A549 (cell line): ENCODE measurements around the gene CNDP1. TPM values are rescaled to one million over a fixed set of nuclear protein-coding genes. Genes with fewer than 3 reads are reported as not detected.

Experiments
- ATAC-seq, 2 experiments: fragments of 200-7000 bp in 1 of 2; fragments of >200 bp in 1 of 2; cut with Nextera tagmentation in 1 of 2; cut with Tn5 transposase in 1 of 2; 3 replicates each; pipeline versions ENCODE4 v1.8.0 to v1.9.1; 2018 to 2020; ENCODE audit warnings: mild to moderate bottlenecking in 1 of 2, moderate library complexity in 1 of 2
- CTCF ChIA-PET: fragments of 300-600 bp; sonication (Branson Sonifier 250); formaldehyde crosslinking; extraction: SDS; loops from one replicate; lab custom pipeline; 2021; ENCODE audit warnings: antibody characterized with exemption, inconsistent platforms; lab: Yijun Ruan, JAX
- POLR2A ChIA-PET: fragments of 350-600 bp; formaldehyde crosslinking; extraction: SDS; loops from one replicate; lab custom pipeline; 2021; ENCODE audit warnings: antibody characterized with exemption, inconsistent platforms; lab: Yijun Ruan, JAX
- DNase-seq, 2 experiments: peaks; one replicate each; pipeline versions ENCODE4 v3.0.0 to v3.0.0-alpha.2; 2011 to 2016; ENCODE audit warnings: low read depth in 1 of 2, low spot score in 1 of 2
- FAIRE-seq: peaks from 2 replicates; lab custom pipeline; 2011; peaks lifted over from hg19 to GRCh38; lab: Jason Lieb, UNC
- H3K27ac ChIP-seq, 2 experiments: fragments of >200 bp; sonication (Bioruptor Twin); formaldehyde crosslinking; 3 replicates each; pipeline ENCODE4 v1.5.1; 2016 to 2017
- H3K4me1 ChIP-seq: fragments of >200 bp; sonication (Bioruptor Twin); formaldehyde crosslinking; 3 replicates; pipeline ENCODE4 v1.6.1; 2016
- H3K4me2 ChIP-seq: fragments of >200 bp; sonication (Bioruptor Twin); formaldehyde crosslinking; 3 replicates; pipeline ENCODE4 v1.6.1; 2016
- H3K4me3 ChIP-seq: fragments of >200 bp; sonication (Bioruptor Twin); formaldehyde crosslinking; 3 replicates; pipeline ENCODE4 v1.5.1; 2016
- H3K9me3 ChIP-seq: fragments of >200 bp; sonication (Bioruptor Twin); formaldehyde crosslinking; 3 replicates; pipeline ENCODE4 v1.6.1; 2016
- BHLHE40 ChIP-seq: IDR thresholded peaks from 2 replicates; pipeline ENCODE4 v1.6.1; 2012; ENCODE audit warnings: low read depth, low read length, inconsistent platforms
- CBX2 ChIP-seq: fragments of 200-600 bp; sonication (generic); IDR thresholded peaks from 2 replicates; pipeline ENCODE4 v1.6.1; 2016; ENCODE audit warnings: low read depth, mild to moderate bottlenecking, borderline replicate concordance
- CBX8 ChIP-seq: fragments of 200-600 bp; sonication (generic); IDR thresholded peaks from 2 replicates; pipeline ENCODE4 v1.6.1; 2016
- CEBPB ChIP-seq, 2 experiments: fragments of >200 bp in 1 of 2; sonication (Bioruptor Twin) in 1 of 2; formaldehyde crosslinking in 1 of 2; IDR thresholded peaks; 2 replicates each; pipeline ENCODE4 v1.6.1; 2012 to 2016
- CHD2 ChIP-seq: fragments of 150-350 bp; IDR thresholded peaks from 2 replicates; pipeline ENCODE4 v1.6.1; 2014; ENCODE audit warnings: low read length; ENCODE audit not compliant: partially characterized antibody
- E2F6 ChIP-seq: IDR thresholded peaks from 2 replicates; pipeline ENCODE4 v1.6.1; 2012; ENCODE audit warnings: low read depth, borderline replicate concordance
- EHMT2 ChIP-seq: fragments of 200-600 bp; sonication (generic); IDR thresholded peaks from 2 replicates; pipeline ENCODE4 v1.6.1; 2016; ENCODE audit warnings: antibody characterized with exemption, low read depth, mild to moderate bottlenecking, moderate library complexity
- FOXS1 ChIP-seq: fragments of 250-450 bp; sonication (Bioruptor Pico); IDR thresholded peaks from 2 replicates; pipeline ENCODE4 v1.5.0; 2020; ENCODE audit warnings: mild to moderate bottlenecking, moderate library complexity
- GATA3 ChIP-seq: IDR thresholded peaks from 2 replicates; pipeline ENCODE4 v1.6.1; 2012; ENCODE audit warnings: borderline replicate concordance
- HDAC2 ChIP-seq: fragments of 200-600 bp; sonication (generic); IDR thresholded peaks from 2 replicates; pipeline ENCODE4 v1.6.1; 2016
- HOXA7 ChIP-seq: fragments of 250-450 bp; sonication (Bioruptor Pico); IDR thresholded peaks from 2 replicates; pipeline ENCODE4 v1.5.0; 2020; ENCODE audit warnings: mild to moderate bottlenecking, moderate library complexity
- HOXB13 ChIP-seq: fragments of 250-450 bp; sonication (Bioruptor Pico); IDR thresholded peaks from 2 replicates; pipeline ENCODE4 v1.5.0; 2020; ENCODE audit warnings: low read depth, mild to moderate bottlenecking, moderate library complexity
- JUNB ChIP-seq: fragments of >200 bp; sonication (Bioruptor Twin); formaldehyde crosslinking; IDR thresholded peaks from 2 replicates; pipeline ENCODE4 v1.6.1; 2016
- KDM1A ChIP-seq: fragments of 200-600 bp; sonication (generic); IDR thresholded peaks from 2 replicates; pipeline ENCODE4 v1.6.1; 2016; ENCODE audit warnings: low read depth, mild to moderate bottlenecking
- MAFK ChIP-seq: fragments of 450-650 bp; IDR thresholded peaks from 2 replicates; pipeline ENCODE4 v1.6.1; 2014; ENCODE audit not compliant: partially characterized antibody
- MAX ChIP-seq: IDR thresholded peaks from 2 replicates; pipeline ENCODE4 v1.6.1; 2012
- MYC ChIP-seq: IDR thresholded peaks from 2 replicates; pipeline ENCODE4 v1.6.1; 2012; ENCODE audit warnings: mild to moderate bottlenecking, inconsistent platforms, low read length, improper control_type of control experiment, borderline replicate concordance
- NPAS2 ChIP-seq: fragments of 250-450 bp; sonication (Bioruptor Pico); IDR thresholded peaks from 2 replicates; pipeline ENCODE4 v1.8.0; 2022; ENCODE audit warnings: mild to moderate bottlenecking, moderate library complexity, borderline replicate concordance
- POLR2A ChIP-seq: IDR thresholded peaks from 2 replicates; pipeline ENCODE4 v1.6.1; 2012; ENCODE audit warnings: mild to moderate bottlenecking, low read length
- RCOR1 ChIP-seq: fragments of 150-350 bp; IDR thresholded peaks from 2 replicates; pipeline ENCODE4 v1.6.1; 2014; ENCODE audit warnings: antibody characterized with exemption, low read length, low read depth
- RFX5 ChIP-seq: fragments of 450-650 bp; IDR thresholded peaks from 2 replicates; pipeline ENCODE4 v1.7.1; 2014; ENCODE audit warnings: antibody characterized with exemption, mild to moderate bottlenecking, moderate library complexity
- RNF2 ChIP-seq: fragments of 200-600 bp; sonication (generic); IDR thresholded peaks from 2 replicates; pipeline ENCODE4 v1.6.1; 2016; ENCODE audit warnings: low read depth, mild to moderate bottlenecking, antibody characterized with exemption, moderate library complexity, borderline replicate concordance
- ZC3H11A ChIP-seq: fragments of 450-650 bp; IDR thresholded peaks from 2 replicates; pipeline ENCODE4 v1.6.1; 2014; ENCODE audit warnings: antibody characterized with exemption, mild to moderate bottlenecking
- ZFP36 ChIP-seq: fragments of 450-650 bp; IDR thresholded peaks from 2 replicates; pipeline ENCODE4 v1.6.1; 2014; ENCODE audit warnings: borderline replicate concordance; ENCODE audit not compliant: partially characterized antibody
- ZNF302 ChIP-seq: fragments of 250-450 bp; sonication (Bioruptor Pico); IDR thresholded peaks from 2 replicates; pipeline ENCODE4 v1.9.0; 2021; ENCODE audit warnings: inconsistent platforms, mild to moderate bottlenecking, moderate library complexity
- ZSCAN20 ChIP-seq: fragments of 250-450 bp; sonication (Bioruptor Pico); IDR thresholded peaks from 2 replicates; pipeline ENCODE4 v1.8.0; 2022; ENCODE audit warnings: mild to moderate bottlenecking, moderate library complexity
- WGBS: methylation state at CpG from one replicate; pipeline ENCODE4 v1.1.6; 2017; ENCODE audit errors: missing lambda C conversion rate; 5-methylcytosine and 5-hydroxymethylcytosine counted together
- polyA plus RNA-seq, 4 experiments: library from polyadenylated mRNA; depleted of rRNA in 3 of 4; stranded (reverse); fragments of >200 nt; fragmentation: RNase III in 1 of 4; extraction: RNeasy Plus Mini Kit Qiagen cat#74134 plus additional on column Dnase treatment in 1 of 4; gene quantifications; 2 replicates in 3 of 4; 3 replicates in 1 of 4; pipeline ENCODE4 v1.2.3, GENCODE V29; 2011 to 2017
- TF ChIP-seq, protein P1 (sequence below): fragments of 150-350 bp; IDR thresholded peaks from 2 replicates; pipeline ENCODE4 v1.6.1; 2014; ENCODE audit warnings: low read depth, mild to moderate bottlenecking, low read length
- TF ChIP-seq, protein P2 (sequence below): IDR thresholded peaks from 2 replicates; pipeline ENCODE4 v1.6.1; 2012
- TF ChIP-seq, protein P3 (sequence below): fragments of 450-650 bp; IDR thresholded peaks from 2 replicates; pipeline ENCODE4 v1.6.1; 2014; ENCODE audit warnings: antibody characterized with exemption

Gene CNDP1
- polyA plus RNA-seq, 2 of the 4 experiments (the other 2 are of a cell fraction) = 0.16 TPM; not detected in 1

DNA sequence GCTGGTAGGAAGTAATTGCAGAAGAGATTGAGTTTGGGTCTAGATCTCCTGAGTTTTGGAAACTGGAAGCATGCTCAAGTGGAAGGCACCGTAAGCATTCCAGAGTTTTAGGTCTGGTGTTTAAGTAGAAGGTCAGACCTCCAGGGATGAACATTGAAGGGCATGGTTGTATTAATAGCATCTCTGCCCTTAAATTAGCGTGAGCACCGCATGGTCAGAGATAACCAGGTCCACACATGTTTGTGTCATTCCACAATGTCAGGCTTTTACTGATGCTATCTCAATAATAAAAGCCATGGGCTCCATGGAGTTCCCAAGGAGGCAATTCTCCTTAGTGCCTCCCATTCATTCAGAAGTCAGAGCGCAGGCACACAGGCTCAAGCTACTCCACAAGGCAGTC is 35.1 kb downstream of the CNDP1 start:
- H3K9me3 ChIP-seq = peaks cover 4% of the 10 kb centered on the region; the same call in 2 of the 3 replicates
- no peak overlapping the region for H3K27ac ChIP-seq
- no peak for DNase-seq
- ChIA-PET CTCF (interaction anchor here (0.6 kb wide), 2 partner anchors 9 to 601 kb away, joined by 3 to 4 read pairs; no protein-coding TSS in a partner anchor), POLR2A (no interaction called here)
- no peak overlapping the region for H3K4me3 ChIP-seq
- no peak for ATAC-seq
- FAIRE-seq = no peak
- no peak overlapping the region for H3K4me2 ChIP-seq
- 28% methylated on average over 4 of the region's 4 CpGs for WGBS
- no peak for TF ChIP-seq CBX2
- TF ChIP-seq KDM1A = no peak
- TF ChIP-seq HDAC2 = no peak
- no peak for TF ChIP-seq HOXB13
- no peak for TF ChIP-seq RNF2
- TF ChIP-seq EHMT2 = no peak
- no peak for TF ChIP-seq HOXA7
- TF ChIP-seq ZFP36 = no peak
- TF ChIP-seq NPAS2 = no peak
- TF ChIP-seq FOXS1 (CRISPR knock-in tag) = no peak
- no peak for TF ChIP-seq GATA3
- TF ChIP-seq MYC = no peak
- no peak for TF ChIP-seq BHLHE40
- TF ChIP-seq E2F6 = no peak
- TF ChIP-seq ZNF302 (CRISPR knock-in tag) = no peak
- TF ChIP-seq, all 56 proteins: peak for 0
- H3K4me1 ChIP-seq = no peaks in the 10 kb centered on the region

- TF ChIP-seq RCOR1 = no peak
- no peak for TF ChIP-seq RFX5
- TF ChIP-seq HOXB13 = no peak
- TF ChIP-seq, protein P1, sequence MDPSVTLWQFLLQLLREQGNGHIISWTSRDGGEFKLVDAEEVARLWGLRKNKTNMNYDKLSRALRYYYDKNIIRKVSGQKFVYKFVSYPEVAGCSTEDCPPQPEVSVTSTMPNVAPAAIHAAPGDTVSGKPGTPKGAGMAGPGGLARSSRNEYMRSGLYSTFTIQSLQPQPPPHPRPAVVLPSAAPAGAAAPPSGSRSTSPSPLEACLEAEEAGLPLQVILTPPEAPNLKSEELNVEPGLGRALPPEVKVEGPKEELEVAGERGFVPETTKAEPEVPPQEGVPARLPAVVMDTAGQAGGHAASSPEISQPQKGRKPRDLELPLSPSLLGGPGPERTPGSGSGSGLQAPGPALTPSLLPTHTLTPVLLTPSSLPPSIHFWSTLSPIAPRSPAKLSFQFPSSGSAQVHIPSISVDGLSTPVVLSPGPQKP = no peak
- TF ChIP-seq POLR2A = no peak
- no peak for FAIRE-seq
Observed at GRCh38 chr18:74570266-74570665, 36.0 kb downstream of the CNDP1 start.

DNA sequence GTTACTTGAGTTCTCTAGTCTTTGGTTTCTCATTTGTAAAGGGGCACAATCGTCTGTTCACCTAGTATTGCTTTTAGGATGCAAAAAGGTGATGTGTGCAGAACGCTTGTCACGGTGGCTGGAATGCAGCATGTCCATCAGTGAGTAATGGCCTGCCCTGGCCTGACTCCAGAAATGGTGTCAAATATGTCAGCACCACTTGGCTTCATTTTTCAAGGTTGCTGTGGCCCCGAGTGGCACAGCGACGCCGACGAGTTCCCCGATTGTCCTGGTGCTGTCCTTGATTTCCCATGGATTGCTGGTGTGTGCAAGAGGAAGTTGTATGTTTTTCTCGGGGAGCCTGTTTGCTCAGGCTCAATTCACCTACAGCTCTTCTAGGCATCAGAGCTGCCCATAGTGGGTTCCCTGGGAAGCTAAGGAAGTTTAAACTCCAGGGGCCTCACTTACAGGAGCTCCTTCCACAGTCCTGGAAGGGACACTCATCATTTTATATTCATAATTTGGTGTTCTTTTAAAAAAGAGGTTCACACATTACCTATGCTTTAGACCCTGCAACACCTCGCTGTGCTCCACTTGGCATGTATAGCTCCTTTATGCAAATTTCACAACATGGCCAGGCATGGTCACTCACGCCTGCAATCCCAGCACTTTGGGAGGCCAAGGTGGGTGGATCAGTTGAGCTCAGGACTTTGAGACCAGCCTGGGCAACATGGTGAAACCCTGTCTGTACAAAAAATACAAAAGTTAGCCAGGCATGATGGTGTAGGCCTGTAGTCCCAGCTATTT is 37.8 kb downstream of the CNDP1 start:
- no peak for FAIRE-seq
- H3K27ac ChIP-seq = no peak overlapping the region
- 47% methylated on average over 11 of the region's 12 CpGs for WGBS
- H3K4me1 ChIP-seq = no peaks in the 10 kb centered on the region
- TF ChIP-seq ZFP36 = no peak
- TF ChIP-seq, all 56 proteins: peak for 0
- H3K4me3 ChIP-seq = no peak overlapping the region
- ChIA-PET POLR2A (no interaction called here), CTCF (no interaction called here)
- no peak overlapping the region for H3K4me2 ChIP-seq
- H3K9me3 ChIP-seq = no peaks in the 10 kb centered on the region
- DNase-seq (no peak), ATAC-seq (no peak)

More at GRCh38 chr18:74570266-74570665, 36.0 kb downstream of the CNDP1 start:
- Histone ChIP-seq H3K4me1 (no peaks in the 10 kb centered on the region), H3K9me3 (peaks cover 4% of the 10 kb centered on the region; the same call in 2 of the 3 replicates), H3K4me2 (no peak overlapping the region), H3K4me3 (no peak overlapping the region), H3K27ac (no peak overlapping the region)
- DNase-seq (no peak), ATAC-seq (no peak)
- ChIA-PET POLR2A (no interaction called here), CTCF (no interaction called here)
- 7% methylated on average over 4 of the region's 4 CpGs for WGBS

- DNase-seq (no peak), FAIRE-seq (no peak), ATAC-seq (no peak)
- CTCF ChIA-PET = interaction anchor here (1.0 kb wide), 1 partner anchor 9 kb away, joined by 4 read pairs; no protein-coding TSS in a partner anchor
- POLR2A ChIA-PET = no interaction called here
- Histone ChIP-seq H3K27ac (no peak overlapping the region), H3K4me2 (no peak overlapping the region), H3K4me3 (no peak overlapping the region), H3K9me3 (no peaks in the 10 kb centered on the region), H3K4me1 (no peaks in the 10 kb centered on the region)
- TF ChIP-seq CBX8 (no peak), JUNB (no peak), EHMT2 (no peak), CEBPB (IDR thresholded peaks at IDR 0.05) (no peak), MAFK (no peak), BHLHE40 (no peak), MYC (no peak), RCOR1 (no peak), CBX2 (no peak), HDAC2 (no peak), ZC3H11A (no peak), ZSCAN20 (no peak), MAX (no peak), CHD2 (no peak)
- TF ChIP-seq, protein P2, sequence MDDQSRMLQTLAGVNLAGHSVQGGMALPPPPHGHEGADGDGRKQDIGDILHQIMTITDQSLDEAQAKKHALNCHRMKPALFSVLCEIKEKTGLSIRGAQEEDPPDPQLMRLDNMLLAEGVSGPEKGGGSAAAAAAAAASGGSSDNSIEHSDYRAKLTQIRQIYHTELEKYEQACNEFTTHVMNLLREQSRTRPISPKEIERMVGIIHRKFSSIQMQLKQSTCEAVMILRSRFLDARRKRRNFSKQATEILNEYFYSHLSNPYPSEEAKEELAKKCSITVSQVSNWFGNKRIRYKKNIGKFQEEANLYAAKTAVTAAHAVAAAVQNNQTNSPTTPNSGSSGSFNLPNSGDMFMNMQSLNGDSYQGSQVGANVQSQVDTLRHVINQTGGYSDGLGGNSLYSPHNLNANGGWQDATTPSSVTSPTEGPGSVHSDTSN = no peak
- TF ChIP-seq, protein P3, sequence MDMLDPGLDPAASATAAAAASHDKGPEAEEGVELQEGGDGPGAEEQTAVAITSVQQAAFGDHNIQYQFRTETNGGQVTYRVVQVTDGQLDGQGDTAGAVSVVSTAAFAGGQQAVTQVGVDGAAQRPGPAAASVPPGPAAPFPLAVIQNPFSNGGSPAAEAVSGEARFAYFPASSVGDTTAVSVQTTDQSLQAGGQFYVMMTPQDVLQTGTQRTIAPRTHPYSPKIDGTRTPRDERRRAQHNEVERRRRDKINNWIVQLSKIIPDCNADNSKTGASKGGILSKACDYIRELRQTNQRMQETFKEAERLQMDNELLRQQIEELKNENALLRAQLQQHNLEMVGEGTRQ = no peak
Observed at GRCh38 chr18:74573053-74573452, 38.8 kb downstream of the CNDP1 start.
